Vagina (tissue), 2 donors: ENCODE results near the gene MSH3.

Experiments used
- CTCF ChIP-seq, 3 experiments: fragments of 450-650 bp in 2 of 3; fragments of 200-600 bp in 1 of 3; sonication (generic) in 1 of 3; IDR thresholded peaks; one replicate each; pipeline ENCODE4 v1.5.1; 2017 to 2019; ENCODE audit warnings: antibody characterized with exemption in 3 of 3, mild to moderate bottlenecking in 2 of 3, moderate library complexity in 2 of 3
- POLR2A ChIP-seq, 2 donors: fragments of 450-650 bp; IDR thresholded peaks; one replicate each; pipeline ENCODE4 v1.6.1; 2017; ENCODE audit warnings: antibody characterized with exemption in 2 of 2, mild to moderate bottlenecking in 2 of 2, moderate library complexity in 2 of 2
- POLR2AphosphoS5 ChIP-seq, 2 donors: sonication (generic); formaldehyde crosslinking; IDR thresholded peaks; one replicate each; pipeline ENCODE4 v1.9.0; 2017; ENCODE audit warnings: antibody characterized with exemption in 2 of 2, mild to moderate bottlenecking in 2 of 2, low read depth in 1 of 2; ENCODE audit not compliant: insufficient read depth in 1 of 2

DNA sequence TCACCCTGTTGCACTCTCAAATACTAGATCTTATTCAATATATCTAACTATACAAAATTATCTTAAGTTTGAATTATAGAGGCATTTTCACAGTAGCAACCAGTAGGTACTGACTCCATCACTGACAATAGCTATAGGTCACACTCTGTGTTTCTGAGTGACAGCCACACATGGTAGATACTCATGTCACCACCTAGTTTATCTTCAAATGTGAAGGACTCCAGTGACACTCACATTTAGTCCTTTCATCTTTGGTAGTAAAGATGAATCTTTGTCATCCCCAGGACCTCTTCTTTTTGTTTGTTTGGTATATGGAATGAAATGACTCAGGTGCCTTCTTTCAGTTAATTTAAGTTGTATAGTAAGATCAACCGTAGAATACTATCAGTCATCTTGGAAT, 102.8 kb downstream of the MSH3 start:
- TF ChIP-seq CTCF (IDR thresholded peaks at IDR 0.05) (no peak), POLR2A (IDR thresholded peaks at IDR 0.05) (no peak), POLR2AphosphoS5 (IDR thresholded peaks at IDR 0.05; ENCODE audit: insufficient read depth in 1 of 2, low read depth in 1 of 2) (no peak)
